HPDE6-E6E7 (cell line): ENCODE data around the gene SHLD1.

ENCODE experiments used
- DNase-seq: peaks from one replicate; pipeline ENCODE4 v3.0.0; 2011; ENCODE audit warnings: missing footprints; ENCODE audit errors: extremely low spot score

The SHLD1 gene

GRCh38 chr20:5845681-5846615, 95.7 kb downstream of the SHLD1 start:
- DNase-seq = no peak

DNA sequence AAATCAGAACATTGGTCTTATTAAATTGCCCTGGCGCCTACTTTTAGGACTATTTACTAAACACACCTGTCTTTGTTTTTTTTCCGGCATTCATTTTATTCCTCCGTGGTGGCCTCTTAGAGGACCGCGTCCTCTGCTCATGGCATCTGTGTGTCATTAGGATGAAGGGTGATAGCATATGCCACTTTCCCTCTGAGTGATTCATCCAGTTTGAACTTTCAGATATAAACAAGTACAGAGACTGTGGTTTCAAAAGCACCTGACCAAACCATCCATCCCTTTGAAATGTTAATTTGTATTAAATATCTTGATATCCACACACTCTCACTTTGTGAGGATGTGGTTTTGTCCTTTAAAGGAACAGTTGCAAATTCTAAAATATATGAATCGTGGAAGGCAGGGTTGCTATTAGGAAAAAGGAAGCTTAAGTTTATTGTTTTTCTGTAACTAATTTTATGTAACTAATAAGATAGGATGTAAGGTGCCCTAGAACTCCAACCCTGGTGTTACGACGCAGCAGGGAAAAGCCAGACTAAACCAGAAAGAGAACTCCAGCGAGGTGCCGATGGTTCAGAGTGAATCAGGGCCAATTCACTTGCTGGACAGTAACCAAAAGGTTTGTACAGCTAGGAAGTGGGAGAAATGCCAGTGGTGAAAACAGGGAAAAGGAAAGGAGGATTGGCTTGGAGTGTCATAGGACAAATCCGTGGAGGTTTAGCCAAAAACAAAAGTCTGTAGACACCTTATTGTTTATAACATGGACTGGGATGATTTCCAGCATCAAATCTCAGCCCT, 98.7 kb downstream of the SHLD1 start:
- no peak for DNase-seq

- DNase-seq = no peak
Observed at GRCh38 chr20:5855939-5856338, 105.7 kb downstream of the SHLD1 start.

DNA sequence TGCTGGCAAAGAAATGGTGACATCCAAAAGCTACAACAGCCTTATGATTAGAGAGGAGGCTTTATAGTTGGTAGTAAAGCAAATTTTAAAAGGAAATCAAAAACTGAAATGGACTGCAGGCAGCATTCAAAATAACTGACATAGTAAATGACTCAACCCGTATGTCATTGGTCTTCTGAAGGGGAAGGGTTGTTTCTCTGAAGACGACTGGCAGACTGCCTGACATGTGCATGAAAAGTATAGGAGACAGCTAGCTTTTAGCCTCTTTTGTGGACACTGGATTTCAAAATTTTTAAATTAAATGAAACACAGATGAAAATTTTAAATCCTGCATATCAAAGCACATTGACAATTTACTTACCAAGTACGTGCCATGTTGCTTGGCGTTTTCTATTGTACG, 109.4 kb downstream of the SHLD1 start:
- DNase-seq = no peak

DNA sequence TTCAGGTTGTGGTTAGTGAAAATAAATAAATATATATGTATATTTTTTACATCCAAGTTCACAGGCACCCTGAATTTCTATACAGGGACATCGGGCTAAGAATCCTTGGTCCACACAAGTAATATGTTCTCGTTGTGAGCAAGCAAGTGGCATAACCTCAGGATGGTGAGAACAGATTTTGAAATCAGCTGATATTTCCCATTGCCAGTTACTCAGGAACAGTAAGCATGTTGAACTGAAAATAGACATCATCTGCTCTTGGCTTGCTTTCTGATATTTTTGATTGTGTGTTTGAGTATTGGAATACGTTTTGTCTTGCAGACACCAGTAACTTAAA, 112.5 kb downstream of the SHLD1 start:
- no peak for DNase-seq

- DNase-seq = peak; percentile 89
Observed at GRCh38 chr20:5863040-5863833, 113.0 kb downstream of the SHLD1 start.

DNA sequence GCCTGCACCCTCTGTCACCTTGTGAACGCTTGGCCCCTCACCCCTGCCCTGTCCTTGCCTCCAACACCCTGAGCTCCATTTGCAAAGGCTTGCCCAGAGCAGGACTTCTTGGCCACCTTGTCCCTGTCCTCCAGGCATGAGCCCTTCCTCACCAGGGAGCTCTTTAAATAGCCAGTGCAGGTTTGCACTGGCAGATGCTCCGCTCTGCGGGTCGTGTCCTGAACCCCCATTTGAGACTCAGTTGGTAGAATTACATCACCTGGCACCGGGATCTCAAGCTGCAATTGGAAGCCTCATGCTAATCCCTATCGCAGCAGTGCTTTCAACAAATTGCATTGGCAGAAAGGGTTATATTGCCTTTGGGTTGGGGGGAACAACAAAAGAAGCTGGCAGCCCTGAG, 114.2 kb downstream of the SHLD1 start:
- no peak for DNase-seq

- no peak for DNase-seq
Observed at GRCh38 chr20:5864873-5865587, 114.8 kb downstream of the SHLD1 start.

- DNase-seq = no peak
Observed at GRCh38 chr20:5865604-5866003, 115.4 kb downstream of the SHLD1 start.

DNA sequence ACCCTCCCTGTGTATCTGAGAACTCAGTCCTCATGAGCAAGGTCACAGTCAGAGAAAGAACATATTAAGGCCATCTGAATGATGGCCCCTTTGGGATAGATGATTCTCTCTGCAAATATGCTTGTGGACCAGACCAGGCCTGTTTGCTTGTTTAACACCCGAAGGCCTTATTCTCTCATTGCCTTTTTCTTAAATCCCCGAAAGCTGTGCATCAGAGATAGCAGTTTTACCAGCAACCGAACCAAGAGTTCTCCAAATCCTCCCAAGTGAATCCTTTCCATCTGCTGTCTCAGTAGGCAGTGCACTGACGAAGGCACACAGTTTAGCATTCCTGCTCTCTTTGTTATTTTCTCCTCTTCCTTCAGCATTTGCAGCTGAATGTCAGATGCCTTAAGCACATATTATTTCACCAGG, 120.4 kb downstream of the SHLD1 start:
- DNase-seq = no peak

DNA sequence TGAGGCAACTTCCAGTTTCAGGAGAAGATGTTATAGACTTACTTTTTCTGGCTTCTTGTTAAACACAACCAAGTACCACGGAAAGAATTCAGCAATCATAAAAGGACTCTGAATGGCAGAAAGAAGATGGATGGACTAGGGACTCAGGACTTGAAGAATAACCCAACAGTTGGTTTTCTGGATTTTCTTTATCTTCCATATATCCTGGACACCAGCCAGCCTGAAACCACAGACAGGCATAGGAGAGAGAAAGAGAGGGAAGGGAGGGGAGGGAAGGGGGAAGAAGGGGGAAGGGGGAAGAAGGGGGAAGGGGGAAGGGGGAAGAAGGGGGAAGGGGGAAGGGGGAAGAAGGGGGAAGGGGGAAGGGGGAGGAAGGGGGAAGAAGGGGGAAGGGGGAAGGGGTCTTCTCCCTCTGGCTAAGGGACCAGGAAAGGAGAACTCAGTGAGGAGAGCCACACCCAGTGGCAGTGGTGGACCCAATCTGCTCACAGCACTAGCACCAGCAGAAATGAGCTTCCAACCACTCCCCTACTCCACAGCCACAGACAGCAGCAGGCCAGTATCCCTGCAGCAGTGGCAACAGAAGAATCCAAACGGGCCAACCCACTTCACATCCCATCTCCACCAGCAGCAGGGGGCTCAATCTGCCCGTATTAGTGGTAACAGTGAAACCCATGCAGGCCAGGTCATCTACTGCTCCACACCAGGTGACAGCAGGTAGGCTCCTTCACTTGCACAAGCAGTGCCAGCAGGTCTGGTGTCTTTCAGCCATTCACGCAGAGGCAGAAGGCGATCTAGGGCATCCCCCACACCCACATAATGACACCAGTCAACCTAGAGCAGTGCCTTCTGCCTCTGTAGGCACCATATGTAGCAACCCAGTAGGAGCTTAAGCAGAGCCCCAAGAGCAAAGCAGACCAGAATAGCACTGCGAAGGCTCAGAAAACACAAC, 121.5 kb downstream of the SHLD1 start:
- no peak for DNase-seq

GRCh38 chr20:5877128-5877527, 126.9 kb downstream of the SHLD1 start:
- no peak for DNase-seq

GRCh38 chr20:5880326-5880725, 130.1 kb downstream of the SHLD1 start:
- no peak for DNase-seq

DNA sequence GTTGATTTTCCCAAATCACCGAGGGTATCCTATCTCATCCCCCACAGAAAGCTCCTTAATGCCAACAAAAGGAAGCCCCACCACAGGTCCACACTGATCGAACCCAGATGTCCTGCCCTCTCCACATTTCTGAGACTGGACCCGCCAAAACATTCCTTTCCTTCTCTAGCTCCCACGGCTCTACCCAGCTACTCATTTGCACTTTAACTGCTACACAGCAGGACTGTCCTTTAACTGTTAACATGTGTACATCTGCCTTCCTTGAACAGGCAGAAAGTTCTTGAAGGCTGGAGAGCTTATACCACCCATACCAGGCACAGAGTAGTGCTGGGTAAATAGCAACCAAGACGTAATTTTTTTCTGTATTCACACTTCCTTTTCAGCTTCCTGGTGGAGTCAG, 131.5 kb downstream of the SHLD1 start:
- no peak for DNase-seq

DNA sequence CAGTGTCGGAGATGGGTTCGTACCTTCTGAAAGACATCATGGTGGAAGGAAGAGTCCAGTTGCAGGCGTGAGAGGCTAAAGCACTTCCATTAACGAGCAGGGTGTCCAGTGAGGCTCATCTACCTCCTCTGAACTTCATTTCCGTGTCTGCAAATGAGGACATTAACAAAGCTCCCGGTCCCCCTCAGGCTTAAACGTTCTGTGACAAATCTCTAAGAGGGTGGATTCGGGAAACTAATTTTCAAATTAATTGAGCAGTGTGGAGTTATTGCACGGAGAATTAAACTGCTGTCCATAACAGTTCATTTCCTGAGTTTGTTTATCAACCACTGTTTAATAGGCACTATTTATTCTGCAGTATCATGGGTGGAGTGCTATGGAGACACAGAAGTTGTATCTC, 132.0 kb downstream of the SHLD1 start:
- no peak for DNase-seq

DNA sequence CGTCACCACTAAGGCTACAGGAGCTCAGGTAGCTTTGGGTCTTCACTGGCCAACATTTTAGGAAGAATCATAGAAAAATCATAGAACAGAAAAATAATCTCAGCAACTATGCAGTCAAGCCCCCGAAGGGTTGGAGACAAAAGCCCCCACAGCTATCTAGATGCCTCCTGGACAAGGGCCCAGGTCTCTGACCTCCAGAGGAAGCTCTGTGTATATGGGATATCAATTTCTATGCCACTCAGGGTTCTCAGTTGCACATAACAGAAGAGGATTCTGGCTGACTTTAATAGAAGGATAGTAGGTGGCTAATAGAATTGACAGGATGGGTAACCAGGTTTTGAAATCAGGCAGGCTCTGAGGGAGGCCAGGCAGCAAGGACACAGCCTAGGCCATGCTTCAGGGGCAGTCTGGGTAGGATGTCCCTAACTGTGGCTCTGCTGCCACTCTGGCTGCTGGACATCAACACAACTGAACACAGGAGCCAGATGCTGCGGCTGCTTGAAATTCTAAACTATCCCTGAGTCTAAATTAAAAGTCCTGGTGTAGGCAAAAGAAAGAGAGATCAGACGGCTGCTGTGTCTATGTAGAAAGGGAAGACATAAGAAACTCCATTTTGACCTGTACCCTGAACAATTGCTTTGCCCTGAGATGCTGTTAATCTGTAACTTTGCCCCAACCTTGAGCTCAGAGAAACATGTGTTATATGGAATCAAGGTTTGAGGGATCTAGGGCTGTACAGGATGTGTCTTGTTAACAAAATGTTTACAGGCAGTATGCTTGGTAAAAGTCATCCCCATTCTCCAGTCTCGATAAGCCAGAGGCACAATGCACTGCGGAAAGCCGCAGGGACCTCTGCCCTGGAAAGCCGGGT, 134.5 kb downstream of the SHLD1 start:
- no peak for DNase-seq

DNA sequence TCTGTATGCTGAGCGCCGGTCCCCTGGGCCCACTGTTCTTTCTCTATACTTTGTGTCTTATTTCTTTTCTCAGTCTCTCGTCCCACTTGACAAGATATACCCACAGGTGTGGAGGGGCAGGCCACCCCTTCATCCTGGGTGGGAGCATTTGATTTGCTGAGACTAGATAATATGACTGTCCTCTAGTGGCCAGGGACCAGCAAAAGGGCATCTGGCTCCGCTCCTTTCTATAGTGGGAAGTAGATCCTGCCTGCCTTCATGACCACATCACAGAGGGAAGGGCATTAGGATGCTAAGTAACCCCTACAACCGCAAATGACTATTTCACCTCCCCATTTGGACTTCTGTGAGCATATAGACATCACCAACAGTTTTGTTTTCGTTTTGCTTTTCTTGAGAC, 135.7 kb downstream of the SHLD1 start:
- DNase-seq = no peak

GRCh38 chr20:5886788-5887187, 136.6 kb downstream of the SHLD1 start:
- DNase-seq = no peak

DNA sequence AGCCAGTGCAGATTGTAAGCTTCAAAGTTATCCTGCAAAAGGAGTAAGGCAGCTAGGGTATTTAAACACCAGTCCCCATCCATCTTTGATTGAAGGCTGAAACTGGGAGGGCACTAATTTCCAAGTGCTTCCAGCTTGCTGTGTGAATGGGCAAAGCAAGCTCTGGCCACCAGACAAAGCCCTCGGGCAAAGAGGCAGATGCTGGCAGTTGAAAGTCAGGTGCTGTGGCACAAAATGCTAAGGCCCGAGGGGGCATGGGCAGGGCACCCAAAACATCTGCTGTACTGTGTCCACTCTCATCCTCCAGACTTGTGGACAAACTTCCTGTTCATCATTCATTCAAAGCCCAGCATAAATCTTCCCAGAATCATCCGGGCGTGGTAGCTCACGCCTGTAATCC, 137.2 kb downstream of the SHLD1 start:
- no peak for DNase-seq
